ENCODE measurements around the gene GSTA1.
"Not testable (repeated sequence)": the region's sequence is repeated elsewhere in the genome, so short reads cannot be mapped to it uniquely, and the experiment has no call there.

GSTA1 gene

GRCh38 chr6:52803668-52804255 lies at the start of gene GSTA1:
TSS of gene GSTA1 (minus strand) at chr6:52803816. CDS start at chr6:52799267, 4,549 bp downstream.
- H3K27me3 ChIP-seq (ENCODE audit: control insufficient read depth, insufficient read depth, low read length); H3K4me1 ChIP-seq (ENCODE audit: control insufficient read depth, insufficient read depth, low read length); H3K9me3 ChIP-seq (ENCODE audit: control insufficient read depth, low read length); H3K4me3 ChIP-seq (ENCODE audit: low read length); H3K36me3 ChIP-seq (ENCODE audit: control insufficient read depth, insufficient read depth, low read length); H3K9ac ChIP-seq (ENCODE audit: low read length): not testable (repeated sequence)

- H3K27me3 ChIP-seq (ENCODE audit: control insufficient read depth, insufficient read depth, low read length): no peaks in the 10 kb centered on the region
- no peak overlapping the region for H3K9ac ChIP-seq (ENCODE audit: low read length)
- no peaks in the 10 kb centered on the region for H3K36me3 ChIP-seq (ENCODE audit: control insufficient read depth, insufficient read depth, low read length)
- H3K4me3 ChIP-seq (ENCODE audit: low read length): no peak overlapping the region
- H3K4me1 ChIP-seq (ENCODE audit: control insufficient read depth, insufficient read depth, low read length): peaks cover 3% of the 10 kb centered on the region
- H3K9me3 ChIP-seq (ENCODE audit: control insufficient read depth, low read length): no peaks in the 10 kb centered on the region
Measured at GRCh38 chr6:52849137-52849536, 45.5 kb upstream of the GSTA1 start.

- no peaks in the 10 kb centered on the region for H3K9me3 ChIP-seq (ENCODE audit: control insufficient read depth, low read length)
- no peak overlapping the region for H3K4me3 ChIP-seq (ENCODE audit: low read length)
- H3K27me3 ChIP-seq (ENCODE audit: control insufficient read depth, insufficient read depth, low read length): no peaks in the 10 kb centered on the region
- peaks cover 3% of the 10 kb centered on the region for H3K4me1 ChIP-seq (ENCODE audit: control insufficient read depth, insufficient read depth, low read length)
- H3K9ac ChIP-seq (ENCODE audit: low read length): no peak overlapping the region
- no peaks in the 10 kb centered on the region for H3K36me3 ChIP-seq (ENCODE audit: control insufficient read depth, insufficient read depth, low read length)
Measured at GRCh38 chr6:52846002-52846401, 42.4 kb upstream of the GSTA1 start.

- Histone ChIP-seq H3K9ac (ENCODE audit: low read length) (no peak overlapping the region), H3K4me1 (ENCODE audit: control insufficient read depth, insufficient read depth, low read length) (peaks cover 3% of the 10 kb centered on the region), H3K9me3 (ENCODE audit: control insufficient read depth, low read length) (no peaks in the 10 kb centered on the region), H3K36me3 (ENCODE audit: control insufficient read depth, insufficient read depth, low read length) (no peaks in the 10 kb centered on the region), H3K27me3 (ENCODE audit: control insufficient read depth, insufficient read depth, low read length) (no peaks in the 10 kb centered on the region), H3K4me3 (ENCODE audit: low read length) (no peak overlapping the region)
Measured at GRCh38 chr6:52843605-52844004, 40.0 kb upstream of the GSTA1 start.

- H3K27me3 ChIP-seq (ENCODE audit: control insufficient read depth, insufficient read depth, low read length): no peaks in the 10 kb centered on the region
- H3K36me3 ChIP-seq (ENCODE audit: control insufficient read depth, insufficient read depth, low read length): no peaks in the 10 kb centered on the region
- H3K9me3 ChIP-seq (ENCODE audit: control insufficient read depth, low read length): no peaks in the 10 kb centered on the region
- no peak within 1 kb of the TSS for H3K4me3 ChIP-seq (ENCODE audit: low read length)
- H3K9ac ChIP-seq (ENCODE audit: low read length): no peak within 1 kb of the TSS
- H3K4me1 ChIP-seq (ENCODE audit: control insufficient read depth, insufficient read depth, low read length): peaks cover 1% of the 10 kb centered on the region
Measured at GRCh38 chr6:52840763-52841585, 37.4 kb upstream of the GSTA1 start, which contains the start of gene GSTA5. TSS of gene GSTA5 (minus strand) at chr6:52840813.

- Histone ChIP-seq H3K4me1 (ENCODE audit: control insufficient read depth, insufficient read depth, low read length) (no peaks in the 10 kb centered on the region), H3K9me3 (ENCODE audit: control insufficient read depth, low read length) (no peaks in the 10 kb centered on the region), H3K9ac (ENCODE audit: low read length) (no peak overlapping the region), H3K27me3 (ENCODE audit: control insufficient read depth, insufficient read depth, low read length) (no peaks in the 10 kb centered on the region), H3K4me3 (ENCODE audit: low read length) (no peak overlapping the region), H3K36me3 (ENCODE audit: control insufficient read depth, insufficient read depth, low read length) (no peaks in the 10 kb centered on the region)
Measured at GRCh38 chr6:52839124-52840055, 35.8 kb upstream of the GSTA1 start.

GRCh38 chr6:52834481-52834880 lies 30.9 kb upstream of the GSTA1 start:
- H3K9ac ChIP-seq (ENCODE audit: low read length): no peak overlapping the region
- H3K27me3 ChIP-seq (ENCODE audit: control insufficient read depth, insufficient read depth, low read length): no peaks in the 10 kb centered on the region
- no peaks in the 10 kb centered on the region for H3K9me3 ChIP-seq (ENCODE audit: control insufficient read depth, low read length)
- no peaks in the 10 kb centered on the region for H3K4me1 ChIP-seq (ENCODE audit: control insufficient read depth, insufficient read depth, low read length)
- H3K4me3 ChIP-seq (ENCODE audit: low read length): no peak overlapping the region
- H3K36me3 ChIP-seq (ENCODE audit: control insufficient read depth, insufficient read depth, low read length): no peaks in the 10 kb centered on the region

- not testable (repeated sequence) for H3K9ac ChIP-seq (ENCODE audit: low read length); H3K27me3 ChIP-seq (ENCODE audit: control insufficient read depth, insufficient read depth, low read length); H3K4me1 ChIP-seq (ENCODE audit: control insufficient read depth, insufficient read depth, low read length); H3K9me3 ChIP-seq (ENCODE audit: control insufficient read depth, low read length); H3K36me3 ChIP-seq (ENCODE audit: control insufficient read depth, insufficient read depth, low read length); H3K4me3 ChIP-seq (ENCODE audit: low read length)
Measured at GRCh38 chr6:52830869-52831268, 27.3 kb upstream of the GSTA1 start.

- H3K27me3 ChIP-seq (ENCODE audit: control insufficient read depth, insufficient read depth, low read length): no peaks in the 10 kb centered on the region
- H3K36me3 ChIP-seq (ENCODE audit: control insufficient read depth, insufficient read depth, low read length): no peaks in the 10 kb centered on the region
- H3K4me3 ChIP-seq (ENCODE audit: low read length): no peak overlapping the region
- no peaks in the 10 kb centered on the region for H3K4me1 ChIP-seq (ENCODE audit: control insufficient read depth, insufficient read depth, low read length)
- H3K9me3 ChIP-seq (ENCODE audit: control insufficient read depth, low read length): no peaks in the 10 kb centered on the region
- no peak overlapping the region for H3K9ac ChIP-seq (ENCODE audit: low read length)
Measured at GRCh38 chr6:52829046-52829817, 25.6 kb upstream of the GSTA1 start.

GRCh38 chr6:52828621-52829020 lies 25.0 kb upstream of the GSTA1 start:
- not testable (repeated sequence) for H3K9ac ChIP-seq (ENCODE audit: low read length); H3K27me3 ChIP-seq (ENCODE audit: control insufficient read depth, insufficient read depth, low read length); H3K9me3 ChIP-seq (ENCODE audit: control insufficient read depth, low read length); H3K36me3 ChIP-seq (ENCODE audit: control insufficient read depth, insufficient read depth, low read length); H3K4me1 ChIP-seq (ENCODE audit: control insufficient read depth, insufficient read depth, low read length); H3K4me3 ChIP-seq (ENCODE audit: low read length)

- H3K36me3 ChIP-seq (ENCODE audit: control insufficient read depth, insufficient read depth, low read length); H3K9ac ChIP-seq (ENCODE audit: low read length); H3K27me3 ChIP-seq (ENCODE audit: control insufficient read depth, insufficient read depth, low read length); H3K9me3 ChIP-seq (ENCODE audit: control insufficient read depth, low read length); H3K4me3 ChIP-seq (ENCODE audit: low read length); H3K4me1 ChIP-seq (ENCODE audit: control insufficient read depth, insufficient read depth, low read length): not testable (repeated sequence)
Measured at GRCh38 chr6:52827073-52827783, 23.6 kb upstream of the GSTA1 start.

Data from mucosa of stomach (tissue), 1 donor.